ENCODE data around the gene ZNF668. TPM values are rescaled to one million over a fixed set of nuclear protein-coding genes. Genes with fewer than 3 reads are reported as not detected.

Gene ZNF668
- total RNA-seq, 4 donors from 2014 or later: 8.6 to 22.5 (median 12.6) TPM

- peaks cover 0 to 25% (median 3%) of the 10 kb centered on the region in 3 donors for H3K4me1 ChIP-seq
- H3K27ac ChIP-seq: no peak overlapping the region
- no peaks in the 10 kb centered on the region for H3K9me3 ChIP-seq
- 20 to 71% methylated on average over 1 to 6 of the region's 14 CpGs for WGBS, 2 donors (ENCODE audit: low coverage in 1 of 2)
- ATAC-seq: no peak
- peaks cover 0 to 100% of the 10 kb centered on the region in 2 donors for H3K36me3 ChIP-seq
- no peak overlapping the region for H3K4me3 ChIP-seq
- TF ChIP-seq EP300 (IDR thresholded peaks at IDR 0.05): no peak
- no peaks in the 10 kb centered on the region for H3K27me3 ChIP-seq
Observed at GRCh38 chr16:31082368-31083045, 8.5 kb upstream of the ZNF668 start.

DNA sequence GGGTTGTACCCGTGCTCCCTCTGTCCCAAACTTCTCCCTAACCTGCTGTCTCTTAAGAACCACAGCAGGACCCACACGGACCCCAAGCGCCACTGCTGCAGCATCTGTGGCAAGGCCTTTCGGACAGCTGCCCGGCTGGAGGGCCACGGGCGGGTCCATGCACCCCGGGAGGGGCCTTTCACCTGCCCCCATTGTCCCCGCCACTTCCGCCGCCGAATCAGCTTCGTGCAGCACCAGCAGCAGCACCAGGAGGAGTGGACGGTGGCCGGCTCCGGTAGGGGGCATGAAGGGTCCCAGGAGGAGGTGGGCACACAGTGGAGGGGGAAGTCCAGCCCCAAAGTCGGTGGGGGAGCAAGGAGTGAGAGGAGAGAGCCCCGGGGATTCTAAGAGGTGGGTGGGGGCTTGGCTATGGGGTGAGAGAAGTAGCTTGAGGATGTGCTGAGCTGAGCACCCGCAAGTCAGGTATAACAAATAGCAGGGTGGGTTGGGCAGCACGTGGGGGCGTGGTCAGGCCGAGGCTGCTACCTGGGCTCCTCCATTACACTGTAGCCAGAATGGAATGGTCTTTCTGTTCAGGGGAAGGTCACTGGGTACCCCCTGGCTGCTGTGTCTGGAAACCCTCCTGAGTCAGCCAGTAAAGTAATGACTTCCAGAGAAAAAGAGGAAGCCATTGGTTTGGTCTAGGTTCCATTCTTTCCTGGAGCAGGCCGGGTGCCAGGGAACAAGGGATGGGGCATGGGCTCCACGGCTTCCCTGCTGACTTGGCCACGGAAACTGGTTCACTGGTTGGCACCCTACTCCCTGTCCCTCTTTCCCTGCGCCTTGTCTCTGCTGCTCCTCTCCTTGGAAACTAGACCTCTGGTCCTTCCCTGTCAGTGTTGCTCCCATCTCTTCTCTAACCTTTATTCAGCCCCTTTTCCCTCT lies 7.7 kb upstream of the ZNF668 start:
- TF ChIP-seq POLR2A (IDR thresholded peaks at IDR 0.05) (no peak), EP300 (IDR thresholded peaks at IDR 0.05) (no peak)
- 60 to 82% methylated on average over 4 to 17 of the region's 26 CpGs for WGBS, 2 donors (ENCODE audit: low coverage in 1 of 2)
- no peak for ATAC-seq
- Histone ChIP-seq H3K36me3 (peaks cover 0 to 100% of the 10 kb centered on the region in 2 donors), H3K4me1 (peaks cover 0 to 25% (median 3%) of the 10 kb centered on the region in 3 donors), H3K9me3 (no peaks in the 10 kb centered on the region), H3K27ac (no peak overlapping the region), H3K27me3 (no peaks in the 10 kb centered on the region), H3K4me3 (no peak overlapping the region)

- no peak for ATAC-seq
- H3K9me3 ChIP-seq: no peaks in the 10 kb centered on the region
- no peak overlapping the region for H3K4me3 ChIP-seq
- TF ChIP-seq EP300 (IDR thresholded peaks at IDR 0.05): no peak
- TF ChIP-seq POLR2AphosphoS5 (IDR thresholded peaks at IDR 0.05): no peak
- TF ChIP-seq, protein P1, sequence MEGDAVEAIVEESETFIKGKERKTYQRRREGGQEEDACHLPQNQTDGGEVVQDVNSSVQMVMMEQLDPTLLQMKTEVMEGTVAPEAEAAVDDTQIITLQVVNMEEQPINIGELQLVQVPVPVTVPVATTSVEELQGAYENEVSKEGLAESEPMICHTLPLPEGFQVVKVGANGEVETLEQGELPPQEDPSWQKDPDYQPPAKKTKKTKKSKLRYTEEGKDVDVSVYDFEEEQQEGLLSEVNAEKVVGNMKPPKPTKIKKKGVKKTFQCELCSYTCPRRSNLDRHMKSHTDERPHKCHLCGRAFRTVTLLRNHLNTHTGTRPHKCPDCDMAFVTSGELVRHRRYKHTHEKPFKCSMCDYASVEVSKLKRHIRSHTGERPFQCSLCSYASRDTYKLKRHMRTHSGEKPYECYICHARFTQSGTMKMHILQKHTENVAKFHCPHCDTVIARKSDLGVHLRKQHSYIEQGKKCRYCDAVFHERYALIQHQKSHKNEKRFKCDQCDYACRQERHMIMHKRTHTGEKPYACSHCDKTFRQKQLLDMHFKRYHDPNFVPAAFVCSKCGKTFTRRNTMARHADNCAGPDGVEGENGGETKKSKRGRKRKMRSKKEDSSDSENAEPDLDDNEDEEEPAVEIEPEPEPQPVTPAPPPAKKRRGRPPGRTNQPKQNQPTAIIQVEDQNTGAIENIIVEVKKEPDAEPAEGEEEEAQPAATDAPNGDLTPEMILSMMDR (IDR thresholded peaks at IDR 0.05): no peak
- no peak for TF ChIP-seq POLR2A (IDR thresholded peaks at IDR 0.05)
- no peaks in the 10 kb centered on the region for H3K27me3 ChIP-seq
- peaks cover 0 to 100% of the 10 kb centered on the region in 2 donors for H3K36me3 ChIP-seq
- no peak overlapping the region for H3K27ac ChIP-seq
- 100% methylated on average over 1 to 4 of the region's 13 CpGs for WGBS, 2 donors (ENCODE audit: low coverage in 1 of 2)
- H3K4me1 ChIP-seq: peaks cover 0 to 30% (median 3%) of the 10 kb centered on the region in 3 donors
Observed at GRCh38 chr16:31080756-31081419, 6.8 kb upstream of the ZNF668 start.

DNA sequence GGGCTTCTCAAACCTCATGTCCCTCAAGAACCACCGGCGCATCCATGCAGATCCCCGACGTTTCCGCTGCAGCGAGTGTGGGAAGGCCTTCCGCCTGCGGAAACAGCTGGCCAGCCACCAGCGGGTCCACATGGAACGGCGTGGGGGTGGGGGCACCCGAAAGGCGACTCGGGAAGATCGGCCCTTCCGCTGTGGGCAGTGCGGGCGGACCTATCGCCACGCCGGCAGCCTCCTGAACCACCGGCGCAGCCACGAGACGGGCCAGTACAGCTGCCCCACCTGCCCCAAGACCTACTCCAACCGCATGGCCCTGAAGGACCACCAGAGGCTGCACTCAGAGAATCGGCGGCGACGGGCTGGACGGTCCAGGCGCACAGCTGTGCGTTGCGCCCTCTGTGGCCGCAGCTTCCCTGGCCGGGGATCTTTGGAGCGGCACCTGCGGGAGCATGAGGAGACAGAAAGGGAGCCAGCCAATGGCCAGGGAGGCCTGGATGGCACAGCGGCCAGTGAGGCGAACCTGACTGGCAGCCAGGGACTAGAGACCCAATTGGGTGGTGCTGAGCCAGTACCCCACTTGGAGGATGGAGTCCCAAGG lies 6.1 kb upstream of the ZNF668 start:
- Histone ChIP-seq H3K36me3 (peaks cover 0 to 92% of the 10 kb centered on the region in 2 donors), H3K27me3 (no peaks in the 10 kb centered on the region), H3K4me3 (no peak overlapping the region), H3K9me3 (no peaks in the 10 kb centered on the region), H3K4me1 (peaks cover 0 to 37% (median 7%) of the 10 kb centered on the region in 3 donors), H3K27ac (no peak overlapping the region)
- no peak for TF ChIP-seq EP300 (IDR thresholded peaks at IDR 0.05)
- TF ChIP-seq POLR2AphosphoS5 (IDR thresholded peaks at IDR 0.05): no peak
- TF ChIP-seq, protein P1 (IDR thresholded peaks at IDR 0.05): no peak
- no peak for TF ChIP-seq POLR2A (IDR thresholded peaks at IDR 0.05)
- no peak for ATAC-seq
- WGBS, 2 donors (ENCODE audit: low coverage in 1 of 2): 92% methylated on average over 4 of the region's 40 CpGs; no CpG with 5 or more reads in 1 of the 2 donors

- 89 to 100% methylated on average over 3 to 6 of the region's 13 CpGs for WGBS, 2 donors (ENCODE audit: low coverage in 1 of 2)
- Histone ChIP-seq H3K4me1 (peaks cover 0 to 43% (median 10%) of the 10 kb centered on the region in 3 donors), H3K9me3 (no peaks in the 10 kb centered on the region), H3K27ac (no peak overlapping the region), H3K4me3 (no peak overlapping the region), H3K36me3 (peaks cover 0 to 85% of the 10 kb centered on the region in 2 donors), H3K27me3 (no peaks in the 10 kb centered on the region)
- TF ChIP-seq POLR2A (IDR thresholded peaks at IDR 0.05): no peak
- no peak for TF ChIP-seq EP300 (IDR thresholded peaks at IDR 0.05)
- TF ChIP-seq POLR2AphosphoS5 (IDR thresholded peaks at IDR 0.05): no peak
- no peak for ATAC-seq
Observed at GRCh38 chr16:31079342-31079944, 5.4 kb upstream of the ZNF668 start.
